ENCODE data around the gene CERS3. TPM values are rescaled to one million over a fixed set of nuclear protein-coding genes. Genes with fewer than 3 reads are reported as not detected.

Gene CERS3
- polyA plus RNA-seq, 1 of the 3 experiments (the other 2 are of a cell fraction): not detected

GRCh38 chr15:100529556-100529955, 806 bp upstream of the CERS3 start:
- Histone ChIP-seq H4K20me1 (ENCODE audit: insufficient read depth) (no peaks in the 10 kb centered on the region), H3K27me3 (ENCODE audit: insufficient read depth) (no peaks in the 10 kb centered on the region), H3K27ac (ENCODE audit: low read depth in 2 of 2, low read length in 1 of 2) (no peak overlapping the region), H3K9ac (no peak overlapping the region), H3K4me3 (ENCODE audit: low read depth in 2 of 2, low read length in 1 of 2) (no peak overlapping the region), H3K4me2 (no peak overlapping the region), H2AFZ (ENCODE audit: low read depth) (no peak overlapping the region), H3K9me3 (no peaks in the 10 kb centered on the region), H3K4me1 (ENCODE audit: control insufficient read depth in 1 of 2, insufficient read depth in 2 of 2, low read depth in 1 of 2, low read length in 1 of 2) (no peaks in the 10 kb centered on the region), H3F3A (replicated peaks; ENCODE audit: insufficient read depth) (no peaks in the 10 kb centered on the region), H3K9me2 (no peaks in the 10 kb centered on the region), H3K36me3 (replicated peaks in 1 of 2; ENCODE audit: control insufficient read depth in 1 of 2, insufficient read depth in 2 of 2, low read length in 1 of 2) (no peaks in the 10 kb centered on the region), H3K79me2 (ENCODE audit: insufficient read depth) (no peaks in the 10 kb centered on the region)
- ChIA-PET CTCF (interaction anchor here (1.1 kb wide), 2 partner anchors 11 to 180 kb away, joined by 3 read pairs; no protein-coding TSS in a partner anchor), POLR2A (no interaction called here)
- no peak for DNase-seq
- TF ChIP-seq RAD21 (IDR thresholded peaks at IDR 0.05; ENCODE audit: low read length) (no peak), ELF1 (IDR thresholded peaks at IDR 0.05) (no peak), CHD2 (IDR thresholded peaks at IDR 0.05; ENCODE audit: low read length, partially characterized antibody) (no peak), NFIC (IDR thresholded peaks at IDR 0.05; ENCODE audit: borderline replicate concordance) (no peak)
- TF ChIP-seq, protein P1, sequence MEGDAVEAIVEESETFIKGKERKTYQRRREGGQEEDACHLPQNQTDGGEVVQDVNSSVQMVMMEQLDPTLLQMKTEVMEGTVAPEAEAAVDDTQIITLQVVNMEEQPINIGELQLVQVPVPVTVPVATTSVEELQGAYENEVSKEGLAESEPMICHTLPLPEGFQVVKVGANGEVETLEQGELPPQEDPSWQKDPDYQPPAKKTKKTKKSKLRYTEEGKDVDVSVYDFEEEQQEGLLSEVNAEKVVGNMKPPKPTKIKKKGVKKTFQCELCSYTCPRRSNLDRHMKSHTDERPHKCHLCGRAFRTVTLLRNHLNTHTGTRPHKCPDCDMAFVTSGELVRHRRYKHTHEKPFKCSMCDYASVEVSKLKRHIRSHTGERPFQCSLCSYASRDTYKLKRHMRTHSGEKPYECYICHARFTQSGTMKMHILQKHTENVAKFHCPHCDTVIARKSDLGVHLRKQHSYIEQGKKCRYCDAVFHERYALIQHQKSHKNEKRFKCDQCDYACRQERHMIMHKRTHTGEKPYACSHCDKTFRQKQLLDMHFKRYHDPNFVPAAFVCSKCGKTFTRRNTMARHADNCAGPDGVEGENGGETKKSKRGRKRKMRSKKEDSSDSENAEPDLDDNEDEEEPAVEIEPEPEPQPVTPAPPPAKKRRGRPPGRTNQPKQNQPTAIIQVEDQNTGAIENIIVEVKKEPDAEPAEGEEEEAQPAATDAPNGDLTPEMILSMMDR (IDR thresholded peaks at IDR 0.05): no peak
- TF ChIP-seq, protein P2, sequence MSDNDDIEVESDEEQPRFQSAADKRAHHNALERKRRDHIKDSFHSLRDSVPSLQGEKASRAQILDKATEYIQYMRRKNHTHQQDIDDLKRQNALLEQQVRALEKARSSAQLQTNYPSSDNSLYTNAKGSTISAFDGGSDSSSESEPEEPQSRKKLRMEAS (IDR thresholded peaks at IDR 0.05; ENCODE audit: low read depth): no peak
- TF ChIP-seq, protein P3, sequence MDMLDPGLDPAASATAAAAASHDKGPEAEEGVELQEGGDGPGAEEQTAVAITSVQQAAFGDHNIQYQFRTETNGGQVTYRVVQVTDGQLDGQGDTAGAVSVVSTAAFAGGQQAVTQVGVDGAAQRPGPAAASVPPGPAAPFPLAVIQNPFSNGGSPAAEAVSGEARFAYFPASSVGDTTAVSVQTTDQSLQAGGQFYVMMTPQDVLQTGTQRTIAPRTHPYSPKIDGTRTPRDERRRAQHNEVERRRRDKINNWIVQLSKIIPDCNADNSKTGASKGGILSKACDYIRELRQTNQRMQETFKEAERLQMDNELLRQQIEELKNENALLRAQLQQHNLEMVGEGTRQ (IDR thresholded peaks at IDR 0.05; ENCODE audit: borderline replicate concordance, low read depth, low read length): no peak
- TF ChIP-seq, protein P4, sequence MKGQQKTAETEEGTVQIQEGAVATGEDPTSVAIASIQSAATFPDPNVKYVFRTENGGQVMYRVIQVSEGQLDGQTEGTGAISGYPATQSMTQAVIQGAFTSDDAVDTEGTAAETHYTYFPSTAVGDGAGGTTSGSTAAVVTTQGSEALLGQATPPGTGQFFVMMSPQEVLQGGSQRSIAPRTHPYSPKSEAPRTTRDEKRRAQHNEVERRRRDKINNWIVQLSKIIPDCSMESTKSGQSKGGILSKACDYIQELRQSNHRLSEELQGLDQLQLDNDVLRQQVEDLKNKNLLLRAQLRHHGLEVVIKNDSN (IDR thresholded peaks at IDR 0.05; ENCODE audit: borderline replicate concordance, low read depth): no peak
- TF ChIP-seq, protein P5, sequence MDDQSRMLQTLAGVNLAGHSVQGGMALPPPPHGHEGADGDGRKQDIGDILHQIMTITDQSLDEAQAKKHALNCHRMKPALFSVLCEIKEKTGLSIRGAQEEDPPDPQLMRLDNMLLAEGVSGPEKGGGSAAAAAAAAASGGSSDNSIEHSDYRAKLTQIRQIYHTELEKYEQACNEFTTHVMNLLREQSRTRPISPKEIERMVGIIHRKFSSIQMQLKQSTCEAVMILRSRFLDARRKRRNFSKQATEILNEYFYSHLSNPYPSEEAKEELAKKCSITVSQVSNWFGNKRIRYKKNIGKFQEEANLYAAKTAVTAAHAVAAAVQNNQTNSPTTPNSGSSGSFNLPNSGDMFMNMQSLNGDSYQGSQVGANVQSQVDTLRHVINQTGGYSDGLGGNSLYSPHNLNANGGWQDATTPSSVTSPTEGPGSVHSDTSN (IDR thresholded peaks at IDR 0.05): no peak
- WGBS (ENCODE audit: low lambda C conversion rate): 35% methylated on average over 2 of the region's 2 CpGs

- no peaks in the 10 kb centered on the region for H4K20me1 ChIP-seq (ENCODE audit: insufficient read depth)
- H3F3A ChIP-seq (replicated peaks; ENCODE audit: insufficient read depth): no peaks in the 10 kb centered on the region
- no peak overlapping the region for H3K4me3 ChIP-seq (ENCODE audit: low read depth in 2 of 2, low read length in 1 of 2)
- WGBS (ENCODE audit: low lambda C conversion rate): 32% methylated on average over 6 of the region's 6 CpGs
- ChIA-PET CTCF (interaction anchor here (1.2 to 2.5 kb wide), 2 partner anchors 18 to 177 kb away, joined by 3 to 11 read pairs; no protein-coding TSS in a partner anchor), POLR2A (no interaction called here)
- no peaks in the 10 kb centered on the region for H3K79me2 ChIP-seq (ENCODE audit: insufficient read depth)
- H3K9ac ChIP-seq: no peak overlapping the region
- H3K9me3 ChIP-seq: no peaks in the 10 kb centered on the region
- no peak overlapping the region for H2AFZ ChIP-seq (ENCODE audit: low read depth)
- no peaks in the 10 kb centered on the region for H3K4me1 ChIP-seq (ENCODE audit: control insufficient read depth in 1 of 2, insufficient read depth in 2 of 2, low read depth in 1 of 2, low read length in 1 of 2)
- no peaks in the 10 kb centered on the region for H3K36me3 ChIP-seq (replicated peaks in 1 of 2; ENCODE audit: control insufficient read depth in 1 of 2, insufficient read depth in 2 of 2, low read length in 1 of 2)
- no peaks in the 10 kb centered on the region for H3K27me3 ChIP-seq (ENCODE audit: insufficient read depth)
- H3K27ac ChIP-seq (ENCODE audit: low read depth in 2 of 2, low read length in 1 of 2): no peak overlapping the region
- DNase-seq: no peak
- TF ChIP-seq FOXJ3 (CRISPR knock-in tag; IDR thresholded peaks at IDR 0.05) (no peak), JUND (IDR thresholded peaks at IDR 0.05) (no peak), RFX5 (IDR thresholded peaks at IDR 0.05; ENCODE audit: low read length) (no peak), NRF1 (IDR thresholded peaks at IDR 0.05; ENCODE audit: low read depth, low read length) (no peak), YY1 (IDR thresholded peaks at IDR 0.05; ENCODE audit: low read depth) (no peak), TAF1 (IDR thresholded peaks at IDR 0.05; ENCODE audit: borderline replicate concordance, low read depth, low read length) (no peak), RAD21 (IDR thresholded peaks at IDR 0.05; ENCODE audit: low read length) (no peak), SMC3 (IDR thresholded peaks at IDR 0.05; ENCODE audit: low read depth, low read length) (no peak), MXI1 (IDR thresholded peaks at IDR 0.05; ENCODE audit: low read depth, low read length) (no peak), GATA2 (CRISPR knock-in tag; IDR thresholded peaks at IDR 0.05) (no peak)
- TF ChIP-seq, protein P2 (IDR thresholded peaks at IDR 0.05; ENCODE audit: low read depth): no peak
- no peak overlapping the region for H3K4me2 ChIP-seq
- no peaks in the 10 kb centered on the region for H3K9me2 ChIP-seq
Observed at GRCh38 chr15:100526027-100526481, 2.7 kb downstream of the CERS3 start.
